Central memory CD4-positive, alpha-beta T cell (primary cell): Measurements from ENCODE around the gene ZC3H13.

ENCODE experiments used
- DNase-seq: peaks from one replicate; pipeline ENCODE4 v3.0.0; 2022

Gene ZC3H13

DNA sequence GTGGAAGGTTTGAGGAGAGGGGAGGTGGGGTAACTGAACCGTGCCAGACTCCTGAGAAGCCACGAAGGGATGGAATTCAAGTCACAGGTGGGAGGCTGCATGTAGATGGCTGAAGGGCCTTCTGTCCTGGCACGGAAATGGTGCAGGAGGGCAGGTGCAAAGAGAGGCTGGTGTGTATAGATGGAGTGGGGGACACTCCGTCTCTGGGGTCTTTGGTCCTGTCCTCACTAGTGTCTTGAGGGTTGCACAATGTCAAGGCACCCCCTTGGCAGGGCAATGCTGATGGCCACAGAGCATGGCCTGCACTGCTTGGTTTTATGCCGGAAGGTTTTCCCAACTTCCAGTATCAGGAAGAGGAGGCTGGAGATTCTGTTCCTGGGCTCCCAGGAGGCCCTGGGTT, 118.3 kb downstream of the ZC3H13 start:
- no peak for DNase-seq

DNA sequence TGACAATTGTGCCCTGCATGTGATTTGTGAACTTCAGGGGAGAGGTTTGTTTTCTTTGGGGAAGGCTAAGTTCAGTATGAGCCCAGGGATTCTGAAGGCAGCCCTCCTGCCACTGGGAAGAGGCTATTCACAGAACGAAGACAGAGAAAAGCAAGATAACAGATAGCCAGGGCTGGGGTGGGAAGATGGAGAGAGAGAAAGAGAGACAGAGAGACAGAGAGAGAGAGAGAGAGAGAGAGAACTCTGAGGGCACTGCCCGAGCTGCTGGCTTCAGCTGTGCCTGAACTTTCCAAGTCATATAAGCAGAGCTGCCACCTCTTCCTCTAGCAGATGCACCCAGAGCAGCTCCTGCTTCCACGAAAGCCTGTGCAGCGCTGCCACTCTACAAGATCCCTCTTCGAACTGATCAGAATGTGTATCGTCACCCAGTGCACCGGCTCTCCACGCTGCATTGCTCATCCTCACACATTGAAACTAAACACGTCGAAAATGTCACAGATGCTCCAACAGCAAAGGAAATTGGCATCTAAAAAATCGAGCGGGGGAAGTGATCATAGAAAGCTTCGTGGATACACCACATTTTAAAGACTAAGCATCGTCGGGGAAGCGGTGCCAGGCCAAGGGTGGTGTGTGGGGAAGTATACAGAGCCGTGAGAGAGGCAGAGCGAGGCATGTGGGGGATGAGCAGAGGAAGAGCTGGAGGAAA, 119.2 kb downstream of the ZC3H13 start:
- DNase-seq, result no peak

DNA sequence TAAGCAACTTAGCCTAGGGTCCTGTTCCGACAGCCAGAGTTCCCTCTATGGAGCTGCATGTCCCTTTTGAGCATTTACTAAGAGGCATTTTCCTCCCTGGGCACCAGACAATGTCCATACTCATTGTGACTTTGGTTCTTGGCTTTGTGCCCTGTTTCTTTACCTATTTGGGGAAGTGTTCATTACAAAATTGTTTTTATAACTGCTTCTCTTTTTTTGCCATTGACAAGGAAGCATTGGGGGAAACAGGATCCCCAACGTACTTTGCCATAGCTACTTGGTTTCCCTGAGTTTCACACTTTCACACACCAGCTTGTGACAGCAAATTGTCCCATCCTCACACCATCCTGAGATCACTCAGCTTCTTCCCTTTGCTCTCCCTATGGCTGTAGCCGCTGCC, 119.9 kb downstream of the ZC3H13 start:
- no peak for DNase-seq

DNA sequence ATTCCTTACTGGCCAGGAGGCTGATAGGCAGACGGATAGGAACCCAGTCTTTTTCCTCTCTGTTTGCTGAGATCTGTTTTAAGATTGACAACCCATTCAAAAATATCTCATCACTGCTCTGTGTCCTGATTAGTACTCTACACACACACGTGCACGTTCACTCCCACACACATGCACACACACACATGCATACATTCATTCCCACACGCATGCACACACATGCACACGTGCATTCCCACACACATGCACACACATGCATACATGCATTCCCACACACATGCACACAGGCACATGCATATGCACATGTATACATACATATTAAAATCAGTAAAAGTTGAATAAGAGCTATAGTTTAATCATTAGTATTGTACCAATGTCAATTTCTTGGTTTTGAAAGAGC, 120.4 kb downstream of the ZC3H13 start:
- DNase-seq, result no peak

DNA sequence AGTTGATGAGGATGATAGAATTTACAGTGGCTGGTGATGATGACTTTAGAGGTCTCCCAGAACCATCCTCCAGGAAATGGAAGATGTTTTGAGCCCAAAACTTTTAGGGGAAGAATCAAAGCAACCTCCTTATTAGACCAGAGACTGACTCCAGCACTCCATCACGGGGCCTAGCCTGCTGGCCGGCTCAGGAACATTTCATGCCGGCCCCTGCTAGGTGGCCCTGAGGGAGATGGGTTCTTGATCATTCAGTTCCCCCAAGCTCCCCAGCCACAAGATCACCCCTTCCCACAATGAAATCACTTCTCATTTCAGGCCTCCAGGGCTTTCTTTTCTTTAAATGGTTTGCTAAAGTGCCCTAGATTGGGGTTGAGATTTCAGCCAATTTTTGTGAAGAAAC, 121.3 kb downstream of the ZC3H13 start:
- no peak for DNase-seq

DNA sequence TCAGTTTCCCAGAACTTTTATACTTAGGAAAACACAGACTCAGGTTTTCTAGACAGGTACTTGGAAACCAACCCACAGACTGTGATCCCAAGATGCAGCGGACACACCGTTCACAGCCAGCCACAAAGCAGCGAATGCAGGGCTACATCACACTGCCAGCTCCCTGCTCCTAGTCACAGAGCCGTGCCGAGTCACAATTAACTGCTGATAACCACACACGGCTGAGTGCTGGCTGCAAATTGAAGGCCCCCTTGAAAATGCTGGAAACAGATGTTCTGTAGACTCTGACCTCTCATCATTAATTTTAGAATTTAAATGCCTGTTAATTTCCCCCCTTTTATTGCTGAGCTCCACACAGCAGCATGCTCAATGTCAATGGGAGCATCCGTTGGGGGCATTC, 122.4 kb downstream of the ZC3H13 start:
- DNase-seq, result no peak

DNA sequence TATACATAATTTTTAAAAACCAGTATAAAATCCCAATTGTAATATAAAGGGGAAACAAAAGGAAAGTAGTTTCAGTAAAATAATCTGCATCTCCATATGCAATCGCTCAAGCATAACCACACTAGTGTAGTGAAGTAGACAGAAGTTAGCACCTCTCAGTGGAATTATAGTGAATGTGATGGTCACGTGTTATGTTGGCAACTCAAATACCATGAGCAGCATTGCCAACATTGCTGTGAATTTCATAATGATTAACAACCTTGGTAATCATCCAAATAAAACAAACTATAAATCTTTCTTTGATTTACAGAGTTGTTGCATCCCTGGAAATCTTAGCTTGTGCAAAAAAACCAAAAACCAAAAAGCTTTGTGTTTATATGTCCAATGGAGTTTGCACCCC, 123.7 kb downstream of the ZC3H13 start:
- no peak for DNase-seq

DNA sequence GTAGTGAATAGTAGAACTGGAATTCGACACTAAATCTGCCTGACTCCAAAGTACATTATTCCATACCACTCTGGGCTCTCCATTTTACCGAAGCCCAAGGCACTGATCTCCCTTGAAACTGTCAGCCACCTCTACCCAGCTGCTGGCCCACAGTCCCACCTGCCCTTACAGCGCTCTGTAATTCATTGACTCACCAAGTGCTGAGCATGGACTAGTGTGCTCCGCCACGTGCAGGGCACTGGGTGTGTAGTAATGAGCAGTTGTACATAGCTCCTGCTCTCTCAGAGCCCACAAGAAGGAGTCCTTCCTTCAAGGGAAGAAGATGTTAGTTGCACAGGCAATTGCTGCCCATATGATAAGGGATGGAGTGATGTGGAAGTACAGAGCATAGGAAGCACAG, 124.4 kb downstream of the ZC3H13 start:
- no peak for DNase-seq

DNA sequence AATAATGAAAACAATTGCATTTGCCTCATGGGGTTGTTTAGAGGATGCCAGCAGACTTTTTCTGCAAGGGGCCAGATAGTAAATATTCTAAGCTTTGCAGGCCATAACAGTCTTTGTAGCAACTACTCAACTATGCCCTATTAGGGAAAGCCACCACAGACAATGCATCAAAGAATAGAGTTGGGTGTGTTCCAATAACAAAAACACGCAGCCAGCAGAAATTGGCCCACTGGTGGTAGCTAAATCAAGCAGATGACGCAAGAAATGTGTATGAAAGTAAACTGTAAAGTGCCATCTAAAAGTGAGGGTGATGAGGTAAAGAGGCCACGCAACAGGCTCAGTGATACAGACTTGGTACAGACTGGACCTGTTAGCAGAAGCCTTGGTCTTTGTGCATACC, 125.8 kb downstream of the ZC3H13 start:
- DNase-seq, result no peak

DNA sequence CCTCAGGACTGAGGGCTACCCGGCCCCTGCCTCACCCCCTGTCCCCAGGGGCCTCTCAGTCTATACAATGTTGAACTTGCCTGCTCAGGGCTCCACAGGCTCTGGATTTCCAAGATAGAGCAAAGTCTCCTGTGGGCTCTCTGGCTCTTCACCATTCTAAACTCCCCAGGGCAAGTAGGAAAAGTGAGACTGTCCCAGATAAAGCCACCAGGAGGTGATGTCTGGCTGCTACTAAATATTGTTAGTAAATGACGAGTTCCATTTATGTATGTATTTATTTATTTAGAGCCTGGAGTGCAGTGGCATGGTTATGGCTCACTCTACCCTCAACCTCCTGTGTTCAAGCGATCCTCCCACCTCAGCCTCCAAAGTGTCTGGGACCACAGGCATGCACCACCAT, 127.4 kb downstream of the ZC3H13 start:
- no peak for DNase-seq

DNA sequence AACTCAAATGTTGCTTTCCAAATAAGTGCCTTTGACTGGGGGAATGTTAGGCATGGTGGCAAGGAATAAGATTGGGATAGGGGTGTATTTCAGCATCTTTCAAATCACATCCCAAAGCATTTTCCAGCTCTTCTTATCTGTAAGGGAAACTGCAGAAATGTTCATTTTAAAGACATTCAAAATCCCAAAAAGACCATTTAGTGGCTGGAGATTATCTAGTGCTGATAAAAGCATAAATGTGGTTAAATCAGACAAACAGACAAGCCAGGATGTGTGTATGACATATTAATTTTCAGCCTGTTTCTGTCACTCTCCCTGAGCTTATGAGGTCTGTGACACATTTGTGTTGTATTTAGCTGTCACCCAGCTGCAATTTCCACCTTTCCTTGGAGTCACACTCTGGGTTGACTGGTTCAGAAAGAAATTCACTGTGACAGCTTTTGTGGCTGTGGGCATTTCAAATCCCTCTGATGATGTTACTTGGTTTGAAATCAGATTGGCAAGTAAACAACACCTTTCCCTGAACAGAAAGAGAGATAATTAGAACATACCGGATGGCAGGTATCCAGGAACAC, 131.3 kb downstream of the ZC3H13 start:
- no peak for DNase-seq

DNA sequence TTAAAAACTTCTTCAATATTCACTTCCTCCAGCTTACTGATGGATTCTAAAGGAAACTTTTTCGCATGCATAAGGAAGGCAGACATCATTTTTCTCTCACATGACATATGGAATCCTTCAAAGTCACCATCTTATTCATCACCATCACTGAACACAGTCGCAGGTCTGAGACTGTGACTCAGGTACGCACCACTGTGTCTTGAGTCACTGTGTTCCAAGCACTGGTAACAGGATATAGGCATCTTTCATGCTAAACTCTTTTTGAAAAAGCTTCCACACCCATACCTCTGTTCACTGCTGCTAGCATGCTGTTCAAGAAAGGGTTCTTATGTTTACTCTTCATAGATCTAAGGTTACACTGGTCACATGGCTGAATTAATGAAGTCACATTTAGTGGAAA, 133.9 kb downstream of the ZC3H13 start:
- DNase-seq, result no peak

DNA sequence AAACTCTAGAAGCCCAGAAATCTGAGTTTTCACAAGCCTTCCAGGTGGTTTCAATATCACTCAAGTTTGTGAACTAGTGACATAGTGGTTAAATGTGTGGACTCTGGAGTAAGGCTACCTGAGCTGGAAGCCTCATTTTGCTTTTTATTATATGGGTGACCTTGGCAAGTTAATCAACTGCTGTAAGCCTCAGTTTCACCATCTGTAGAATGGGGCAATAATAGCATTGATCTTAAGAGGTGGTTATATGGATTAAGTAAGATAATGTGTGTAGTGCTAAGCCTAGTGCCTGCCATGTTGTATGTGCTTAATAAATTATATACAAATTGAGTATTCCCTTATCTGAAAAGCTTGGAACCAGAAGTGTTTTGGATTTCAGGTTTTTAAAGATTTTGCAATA, 135.5 kb downstream of the ZC3H13 start:
- no peak for DNase-seq

DNA sequence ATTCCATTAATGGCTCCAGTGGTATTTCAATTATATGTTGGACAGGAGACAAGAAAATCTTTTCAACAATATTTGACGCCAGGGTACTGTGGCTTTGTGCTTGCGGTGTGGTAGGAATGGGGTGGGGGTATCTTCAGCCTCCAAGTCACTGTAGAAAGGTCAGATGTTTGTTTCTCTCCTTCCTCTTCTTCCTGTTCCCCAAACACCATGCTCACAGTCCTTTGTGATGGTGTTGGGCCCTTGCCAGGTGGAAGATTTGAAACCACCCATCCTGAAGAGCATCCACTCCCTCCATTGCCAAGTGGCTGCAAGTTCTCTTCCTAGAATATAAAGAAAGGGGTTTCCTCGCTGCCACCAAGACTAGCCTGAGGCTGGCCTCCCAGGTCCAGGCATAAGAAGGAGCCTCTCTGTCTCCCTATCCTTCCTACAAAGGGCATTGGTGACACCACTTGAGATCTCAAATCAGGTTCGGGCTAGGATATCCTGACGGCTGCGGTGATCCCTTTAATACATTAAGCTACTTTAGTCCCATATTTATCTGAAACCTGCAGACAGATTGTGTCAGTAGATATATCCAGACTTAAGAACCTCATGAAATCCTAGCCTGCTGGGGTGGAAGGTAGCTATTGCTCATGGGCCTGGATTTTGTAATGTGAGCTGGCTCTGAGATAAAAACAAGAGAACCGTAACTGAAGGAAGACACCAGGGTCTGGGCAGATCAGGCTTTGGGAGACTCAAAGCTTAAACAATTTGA, 136.7 kb downstream of the ZC3H13 start:
- no peak for DNase-seq

DNA sequence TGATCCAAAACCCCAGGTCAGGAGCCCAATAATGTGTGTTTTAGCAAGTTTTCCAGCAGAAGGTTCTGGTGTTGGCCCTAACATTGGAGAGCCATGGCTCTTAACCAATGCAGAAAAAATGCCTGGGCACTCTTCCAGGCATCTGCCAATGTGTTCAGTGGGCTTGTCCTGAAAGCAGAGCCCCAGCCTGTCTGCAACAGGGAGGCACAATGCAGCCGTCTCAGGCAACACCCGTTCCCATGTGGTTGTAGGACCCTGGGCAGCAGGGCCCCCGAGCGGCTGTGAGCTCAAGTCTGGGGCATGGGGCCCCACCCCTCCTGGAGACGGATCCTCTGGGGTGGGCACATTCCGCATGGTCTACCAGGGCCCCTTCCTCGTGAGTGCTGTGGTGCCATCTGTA, 142.9 kb downstream of the ZC3H13 start:
- DNase-seq, result no peak

DNA sequence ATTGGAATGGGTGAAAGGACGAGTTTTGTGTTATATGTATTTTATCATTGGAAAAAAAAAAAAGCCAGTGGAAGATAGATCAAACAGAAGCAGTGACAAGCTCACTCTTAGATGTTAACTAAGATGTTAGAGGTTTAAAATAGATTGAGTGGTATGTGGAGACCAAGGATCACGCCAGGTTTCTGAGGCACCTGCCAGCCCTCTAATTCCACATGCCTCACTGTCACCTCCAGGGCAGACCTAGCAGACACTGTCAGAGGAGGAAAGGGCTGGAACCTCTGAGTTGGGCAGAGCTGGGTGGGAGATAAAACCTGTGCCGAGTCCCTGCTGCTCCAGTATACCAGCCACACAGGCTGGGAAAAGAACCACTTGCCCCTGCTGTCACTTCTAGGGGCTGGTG, 143.5 kb downstream of the ZC3H13 start:
- DNase-seq, result no peak

DNA sequence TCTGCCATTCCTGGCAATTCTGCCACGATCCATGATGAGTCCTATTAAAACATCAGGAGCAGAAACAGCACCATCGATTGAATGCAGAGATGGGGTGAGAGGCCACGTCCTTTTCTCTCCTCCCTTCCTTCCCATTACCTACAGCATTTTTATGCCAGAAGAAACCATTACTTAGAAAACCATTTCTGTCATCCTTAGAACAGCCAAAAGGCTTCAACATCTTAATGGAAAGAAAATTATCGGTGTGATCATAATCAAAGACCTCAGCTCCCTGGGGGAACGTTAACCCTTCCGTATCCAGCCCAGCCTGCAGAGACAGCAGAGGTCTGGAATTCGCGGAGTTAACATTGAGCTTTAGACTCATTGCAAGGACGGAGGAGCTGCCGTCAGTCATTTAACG, 145.0 kb downstream of the ZC3H13 start:
- no peak for DNase-seq
